Measurements from ENCODE around the gene CTAG1B.
"Not testable (repeated sequence)": the region's sequence is repeated elsewhere in the genome, so short reads cannot be mapped to it uniquely, and the experiment has no call there.

CTAG1B gene

DNA sequence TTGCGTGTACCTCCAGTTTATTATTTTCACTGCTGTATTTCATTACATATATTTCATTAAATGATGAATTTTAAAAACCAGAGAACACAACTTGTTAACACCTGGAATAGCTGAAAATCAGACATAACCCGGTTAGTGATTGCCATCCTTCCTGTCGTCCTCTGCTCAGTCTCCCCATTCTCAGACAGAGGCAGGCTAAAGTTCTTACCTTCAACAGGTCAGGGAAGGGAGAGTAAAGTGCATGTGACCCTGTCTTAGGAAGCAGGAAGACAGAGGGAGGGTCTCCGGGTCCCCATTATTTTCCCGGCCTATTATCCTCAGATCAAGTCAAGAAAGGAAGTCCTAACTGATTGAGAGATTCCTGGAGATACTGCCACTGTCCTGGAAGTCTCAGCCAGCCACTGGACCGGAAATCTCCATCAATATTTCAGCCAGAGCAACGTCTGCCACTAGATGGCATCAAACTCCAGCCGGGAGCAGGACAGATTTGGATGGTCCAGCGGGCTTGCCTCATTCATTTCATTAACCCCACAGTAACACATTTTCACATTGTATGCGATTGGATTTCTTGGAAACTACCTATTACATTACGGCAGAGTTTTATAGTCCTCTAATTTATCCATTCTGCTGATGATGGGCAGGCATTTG is 1.8 kb upstream of the CTAG1B start:
- ATAC-seq: peak in 1 of 2 donors; percentile 36

DNA sequence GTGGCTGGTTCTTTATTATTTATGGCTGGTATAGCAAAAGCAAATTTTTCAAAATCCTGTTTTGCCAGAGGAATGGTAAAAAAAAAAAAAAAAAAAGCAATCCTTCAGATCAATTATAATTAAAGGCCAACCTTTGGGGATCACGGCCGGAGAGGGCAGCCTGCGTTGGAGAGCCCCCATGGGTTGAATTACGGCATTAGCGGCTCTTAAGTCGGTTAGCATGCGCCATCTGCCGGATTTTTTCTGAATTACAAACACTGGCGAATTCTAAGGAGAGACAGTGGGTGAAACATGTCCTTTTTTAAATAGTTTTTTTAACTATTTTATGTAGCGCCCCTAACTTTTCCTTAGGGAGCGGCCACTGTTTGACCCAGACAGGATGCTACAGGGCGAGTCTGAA is 5.5 kb downstream of the CTAG1B start:
- ATAC-seq: not testable (repeated sequence)

DNA sequence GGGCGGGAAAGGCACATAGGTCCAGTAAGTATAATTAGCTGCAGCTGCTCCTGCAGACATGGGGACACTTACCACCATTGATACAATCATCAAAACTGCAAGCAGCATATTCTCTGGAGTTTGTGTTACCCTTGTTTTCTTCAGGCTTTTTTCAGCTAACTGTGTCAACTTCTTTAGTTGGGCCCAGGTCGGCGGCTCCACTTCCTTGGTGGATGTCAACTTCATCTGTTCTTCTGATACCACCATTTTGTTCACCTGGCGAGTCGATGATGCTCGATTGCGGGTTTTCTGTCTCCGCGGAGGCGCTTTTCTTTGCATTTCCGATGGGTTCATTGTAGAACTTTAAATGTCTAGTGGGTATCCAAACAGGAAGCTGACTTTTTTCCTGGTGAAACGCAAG is 7.9 kb downstream of the CTAG1B start:
- ATAC-seq: not testable (repeated sequence)

DNA sequence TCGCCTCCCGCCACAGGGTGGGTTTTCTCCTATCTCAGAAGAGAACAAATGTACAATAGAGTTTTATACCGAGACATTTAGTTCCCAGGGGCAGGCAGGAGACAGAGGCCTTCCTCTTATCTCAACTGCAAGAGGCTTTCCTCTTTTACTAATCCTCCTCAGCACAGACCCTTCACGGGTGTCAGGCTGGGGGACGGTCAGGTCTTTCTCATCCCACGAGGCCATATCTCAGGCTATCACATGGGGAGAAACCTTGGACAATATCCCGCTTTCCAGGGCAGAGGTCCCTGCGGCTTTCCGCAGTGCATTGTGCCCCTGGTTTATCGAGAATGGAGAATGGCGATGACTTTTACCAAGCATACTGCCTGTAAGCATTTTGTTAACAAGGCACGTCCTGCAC is 10.3 kb downstream of the CTAG1B start:
- ATAC-seq: not testable (repeated sequence)

DNA sequence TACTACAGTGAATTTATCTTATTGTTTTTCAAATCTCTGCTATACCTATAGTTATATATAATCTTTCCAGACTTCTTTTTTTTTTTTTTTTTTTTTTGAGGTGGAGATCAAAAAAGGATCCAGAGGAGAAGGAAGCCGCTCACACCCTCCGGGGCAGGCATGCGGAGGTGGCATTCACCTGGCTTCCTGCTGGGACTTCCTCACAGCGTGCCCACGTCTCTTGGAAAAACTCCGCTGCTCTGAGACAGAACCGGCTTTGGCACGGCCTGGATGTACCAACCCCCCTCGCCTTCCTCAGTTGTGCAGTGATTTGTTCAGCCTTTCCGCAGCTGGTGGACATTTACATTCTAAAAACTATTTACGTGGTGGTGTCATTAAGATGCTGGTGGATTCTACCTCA is 11.1 kb downstream of the CTAG1B start:
- ATAC-seq: not testable (repeated sequence)

DNA sequence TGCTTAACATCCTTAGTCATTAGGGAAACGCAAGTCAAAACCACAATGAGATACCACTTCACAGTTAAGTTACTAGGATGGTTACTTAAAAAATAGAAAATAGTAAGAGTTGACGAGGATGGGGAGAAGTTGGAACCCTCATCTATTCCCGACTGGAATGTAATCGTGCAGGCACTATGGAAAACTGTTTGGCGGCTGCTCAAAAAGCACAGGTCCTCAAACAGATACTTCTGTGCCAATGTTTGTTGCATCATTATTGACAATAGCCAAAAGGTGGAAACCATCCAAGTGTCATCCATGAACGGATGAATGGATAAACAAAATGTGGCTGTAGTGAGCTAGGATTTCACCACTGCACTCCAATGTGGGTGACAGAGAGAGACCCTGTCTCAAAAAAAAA is 11.7 kb downstream of the CTAG1B start:
- ATAC-seq: no peak

DNA sequence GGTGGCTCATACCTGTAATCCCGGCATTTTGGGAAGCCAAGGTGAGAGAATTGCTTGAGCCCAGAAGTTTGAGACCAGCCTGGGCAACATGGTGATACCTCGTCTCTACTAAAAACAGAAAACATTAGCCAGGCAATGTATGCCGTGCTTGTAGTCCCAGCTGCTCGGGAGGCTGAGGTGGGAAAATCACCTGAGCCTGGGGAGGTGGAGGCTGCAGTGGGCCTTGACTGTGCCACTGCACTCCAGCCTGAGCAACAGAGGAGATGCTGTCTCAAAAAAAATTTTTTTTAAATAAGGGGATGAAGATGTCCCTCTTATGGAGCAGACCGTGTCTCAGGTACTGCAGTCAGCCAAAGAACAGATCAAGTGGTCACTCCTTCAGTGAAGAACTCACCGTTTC is 13.5 kb downstream of the CTAG1B start:
- no peak for ATAC-seq

DNA sequence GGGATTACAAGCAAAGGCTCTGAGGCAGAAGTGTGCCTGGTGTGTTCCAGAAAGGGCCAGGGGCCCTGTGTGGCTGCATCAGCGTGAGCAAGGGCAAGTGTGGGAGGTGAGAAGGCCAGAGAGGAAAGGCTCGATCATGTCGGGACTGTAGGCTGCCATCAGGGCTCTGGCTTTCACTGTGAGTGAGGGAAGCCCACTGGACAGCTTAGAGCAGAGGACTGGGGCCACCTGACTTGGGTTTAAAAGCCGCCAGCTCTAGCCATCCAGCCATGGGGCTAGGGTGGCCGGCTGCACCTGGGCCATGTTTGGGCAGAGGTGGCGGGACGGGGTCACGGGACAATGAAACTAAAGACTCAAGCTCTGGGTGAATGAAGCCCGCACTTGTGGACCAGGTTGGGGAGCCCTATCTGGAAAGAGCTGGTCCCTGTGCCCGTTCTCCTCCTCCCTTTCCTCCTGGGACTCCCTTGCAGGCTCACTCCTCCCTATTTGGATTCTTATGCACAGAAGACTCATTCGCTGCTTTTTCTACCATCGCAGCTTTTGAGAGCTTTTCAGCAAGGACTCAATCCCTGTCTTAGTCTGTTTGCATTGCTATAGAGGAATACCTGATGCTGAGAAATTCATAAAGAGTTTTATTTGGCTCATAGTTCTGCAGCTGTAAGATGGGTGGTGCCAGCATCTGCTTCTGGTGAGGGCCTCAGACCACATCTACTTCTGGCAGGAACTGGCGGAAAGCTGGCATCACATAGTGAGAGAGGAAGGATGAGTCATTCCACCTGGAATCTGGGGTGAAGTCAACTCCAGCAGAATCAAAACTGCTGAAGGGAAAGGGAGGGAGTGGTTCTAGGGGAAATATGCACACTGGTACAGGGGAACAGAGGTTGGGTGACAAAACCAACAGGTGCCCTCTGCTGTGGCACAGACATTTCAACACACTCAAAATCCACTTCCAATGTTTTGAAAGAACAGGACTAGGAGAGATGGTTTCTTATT is 15.3 kb downstream of the CTAG1B start:
- ATAC-seq: no peak

DNA sequence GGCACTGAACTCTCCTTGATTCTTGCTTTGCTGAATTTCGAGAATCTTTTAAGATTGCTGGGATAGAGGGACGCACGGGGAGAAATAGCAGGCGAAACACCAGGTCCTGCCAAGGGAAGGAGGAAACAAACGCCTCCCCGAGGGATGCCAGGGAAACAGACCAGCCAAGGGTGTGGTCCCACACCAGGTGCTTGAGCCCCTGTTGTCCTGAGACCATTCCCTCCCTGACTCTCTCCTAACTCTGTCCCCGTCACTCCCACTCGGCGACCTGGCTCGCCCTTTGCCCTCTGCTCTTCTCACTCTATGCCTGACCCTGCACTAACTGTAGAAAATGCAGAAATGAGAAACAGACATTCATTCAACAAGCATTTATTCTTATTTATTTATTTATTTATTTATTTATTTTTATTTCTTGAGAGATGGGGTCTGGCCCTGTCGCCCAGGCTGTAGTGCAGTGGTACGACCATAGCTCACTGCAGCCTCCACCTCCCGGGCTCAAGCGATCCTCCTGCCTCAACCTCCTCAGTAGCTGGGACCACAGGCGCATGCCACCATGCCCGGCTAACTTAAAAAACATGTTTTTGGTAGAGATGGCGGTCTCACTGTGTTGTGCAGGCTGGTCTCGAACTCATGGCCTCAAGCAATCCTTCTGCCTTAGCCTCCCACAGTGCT is 16.2 kb downstream of the CTAG1B start:
- ATAC-seq: no peak

DNA sequence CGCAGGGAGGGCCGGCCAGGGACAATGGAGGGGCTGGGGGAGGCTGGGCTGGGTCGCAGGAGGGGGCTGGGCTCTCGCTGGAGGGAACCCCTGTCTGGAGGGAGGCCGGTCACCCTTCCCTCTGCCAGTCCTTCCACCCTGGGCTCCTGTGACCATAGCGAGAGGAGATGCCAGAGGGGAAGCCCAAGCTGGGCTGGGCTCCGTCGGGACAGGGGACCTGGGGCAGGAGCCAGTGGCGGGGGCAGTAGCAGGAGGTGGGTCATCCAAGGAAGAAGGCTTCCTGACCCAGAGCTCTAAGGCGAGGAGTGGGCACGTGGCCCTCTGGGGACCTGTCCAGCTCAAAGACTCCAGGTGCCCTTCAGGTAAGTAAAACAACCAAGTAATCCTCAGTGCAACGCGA is 16.9 kb downstream of the CTAG1B start:
- no peak for ATAC-seq

DNA sequence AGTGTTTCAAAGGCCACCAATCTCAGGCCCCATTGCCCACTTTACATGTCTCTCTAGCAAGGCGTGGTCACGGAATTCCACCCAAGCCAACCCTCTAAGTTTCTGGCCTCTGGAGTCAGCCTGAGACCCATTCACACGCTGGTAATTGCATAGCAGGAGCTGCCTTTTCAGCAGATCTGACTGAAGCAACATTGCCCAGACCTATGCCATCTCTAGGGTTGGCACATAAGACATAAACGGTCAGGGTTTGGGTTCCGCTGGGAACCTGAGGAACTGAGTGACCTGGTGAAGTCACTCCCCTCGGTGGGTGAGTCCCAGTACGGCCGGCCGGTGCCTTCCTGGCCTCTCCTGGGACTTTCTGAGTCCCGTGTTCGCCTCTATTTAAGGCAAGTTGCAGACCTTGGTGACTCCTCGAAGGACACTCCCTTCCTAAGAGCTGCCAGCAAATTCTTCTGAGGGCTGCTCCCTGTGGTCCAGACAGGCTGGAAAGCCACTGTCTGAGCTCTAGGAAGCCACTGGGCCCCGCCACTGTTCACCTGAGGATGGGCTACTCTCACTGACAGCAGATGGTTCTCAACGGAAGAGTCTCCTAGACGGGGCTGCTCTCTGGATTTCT is 18.2 kb downstream of the CTAG1B start:
- no peak for ATAC-seq

DNA sequence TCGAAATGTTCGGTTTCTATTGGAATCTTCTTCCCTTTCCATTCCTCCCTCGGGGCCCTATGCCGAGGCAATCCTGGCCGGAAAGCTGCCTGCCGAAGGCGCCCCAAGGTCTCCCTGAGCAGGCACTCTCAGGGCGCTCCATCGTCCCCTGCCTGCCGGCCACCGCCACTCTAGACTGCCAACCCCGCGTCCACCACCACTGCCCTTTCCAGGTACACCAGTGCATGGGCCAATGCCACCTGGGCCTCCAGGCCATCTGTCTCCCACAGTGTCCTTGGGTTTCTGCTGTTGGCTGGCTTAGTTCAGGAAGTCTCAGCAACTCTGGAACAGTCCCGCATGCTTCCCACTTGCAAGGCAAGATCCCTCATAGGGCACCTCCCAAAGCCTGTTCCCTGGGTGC is 19.6 kb downstream of the CTAG1B start:
- ATAC-seq: no peak

DNA sequence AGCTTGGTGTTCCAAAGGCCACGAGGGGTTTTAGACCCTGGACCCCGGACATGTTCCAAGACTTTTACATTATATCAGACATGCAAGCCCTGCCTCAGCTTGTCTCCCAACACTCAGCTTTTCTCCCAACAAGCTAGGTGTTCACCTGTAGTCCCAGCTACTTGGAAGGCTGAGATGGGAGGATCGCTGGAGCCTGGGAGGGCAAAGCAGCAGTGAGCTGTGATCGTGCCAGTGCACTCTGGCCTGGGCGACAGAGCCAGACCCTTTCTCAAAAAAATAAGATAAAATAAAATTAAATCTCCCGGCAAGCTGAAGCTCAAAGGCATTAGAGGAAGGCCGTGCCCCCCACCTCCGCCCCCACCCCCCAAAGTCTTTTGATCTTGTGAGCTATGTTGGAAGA is 20.4 kb downstream of the CTAG1B start:
- ATAC-seq: no peak

DNA sequence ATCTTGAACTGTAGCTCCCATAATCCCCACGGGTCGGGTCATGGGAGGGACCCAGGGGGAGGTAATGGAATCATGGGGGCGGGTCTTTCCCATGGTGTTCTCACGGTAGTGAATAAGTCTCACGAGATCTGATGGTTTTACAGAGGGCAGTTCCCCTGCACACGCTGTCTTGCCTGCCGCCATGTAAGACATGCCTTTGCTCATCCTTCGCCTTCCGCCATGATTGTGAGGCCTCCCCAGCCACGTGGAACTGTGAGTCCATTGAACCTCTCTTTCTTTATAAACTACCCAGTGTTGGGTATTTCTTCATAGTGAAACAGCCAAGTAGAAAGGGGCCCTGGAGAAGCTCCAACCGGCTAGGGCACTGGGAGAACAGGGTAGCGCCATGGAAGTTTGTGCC is 21.9 kb downstream of the CTAG1B start:
- no peak for ATAC-seq

DNA sequence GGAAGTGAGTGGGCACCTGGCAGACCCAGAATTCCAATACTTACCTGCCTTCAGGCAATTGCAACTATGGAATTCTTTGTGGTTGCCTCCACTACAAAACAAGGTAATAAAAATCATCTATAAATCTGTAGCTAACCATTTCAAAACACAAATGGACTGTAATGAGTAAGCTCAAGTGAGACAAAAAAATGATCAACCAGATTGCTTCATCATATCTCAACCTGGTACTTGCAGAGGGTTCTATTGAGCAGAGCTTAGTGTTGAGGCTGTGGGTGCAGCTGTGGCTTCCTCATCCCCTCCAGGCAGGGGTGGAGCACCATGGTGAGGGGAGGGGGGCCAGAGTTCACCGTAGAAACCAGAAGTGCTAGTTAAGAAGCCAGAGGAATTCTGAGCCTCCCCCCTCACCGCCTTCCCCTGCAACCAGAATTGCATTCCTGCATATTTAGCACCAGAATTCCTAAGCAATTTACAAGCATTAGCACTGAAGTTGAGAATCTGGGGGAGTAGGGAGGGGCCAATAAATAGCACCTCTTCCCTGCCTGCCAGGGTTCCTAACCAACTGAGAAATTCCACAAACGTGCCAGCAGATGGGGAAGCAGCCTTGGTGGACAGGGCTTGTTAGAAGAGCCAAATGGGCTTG is 22.7 kb downstream of the CTAG1B start:
- ATAC-seq: no peak

DNA sequence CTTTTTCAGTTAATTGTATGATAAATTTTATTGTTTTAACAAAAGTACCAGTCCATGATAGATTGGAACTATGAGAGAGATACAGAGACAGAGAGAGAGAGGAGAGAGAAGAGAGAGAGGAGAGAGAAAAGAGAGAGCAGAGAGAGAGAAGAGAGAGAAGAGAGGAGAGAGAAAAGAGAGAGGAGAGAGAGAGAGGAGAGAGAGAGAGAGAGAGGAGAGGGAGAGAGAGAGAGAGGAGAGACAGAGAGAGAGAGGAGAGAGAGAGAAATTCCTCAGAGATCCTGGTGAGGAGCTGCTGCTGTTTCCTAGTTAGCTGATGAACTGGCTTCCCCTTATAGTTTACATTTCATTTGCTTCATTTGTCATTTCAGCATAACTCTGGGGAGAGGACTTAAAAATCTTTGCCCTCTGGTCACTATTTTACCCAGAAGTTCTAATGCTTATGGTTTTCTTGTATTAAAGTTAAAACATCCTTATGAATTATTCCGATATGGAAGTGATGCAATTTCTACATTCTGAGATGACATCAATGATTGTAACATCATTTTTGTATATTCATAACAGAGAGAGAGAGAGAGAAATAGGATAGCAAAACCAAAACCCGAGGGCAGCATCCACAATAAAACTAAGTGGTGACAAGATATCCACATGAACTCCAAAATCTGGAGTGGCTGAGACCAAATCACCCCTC is 23.4 kb downstream of the CTAG1B start:
- no peak for ATAC-seq

DNA sequence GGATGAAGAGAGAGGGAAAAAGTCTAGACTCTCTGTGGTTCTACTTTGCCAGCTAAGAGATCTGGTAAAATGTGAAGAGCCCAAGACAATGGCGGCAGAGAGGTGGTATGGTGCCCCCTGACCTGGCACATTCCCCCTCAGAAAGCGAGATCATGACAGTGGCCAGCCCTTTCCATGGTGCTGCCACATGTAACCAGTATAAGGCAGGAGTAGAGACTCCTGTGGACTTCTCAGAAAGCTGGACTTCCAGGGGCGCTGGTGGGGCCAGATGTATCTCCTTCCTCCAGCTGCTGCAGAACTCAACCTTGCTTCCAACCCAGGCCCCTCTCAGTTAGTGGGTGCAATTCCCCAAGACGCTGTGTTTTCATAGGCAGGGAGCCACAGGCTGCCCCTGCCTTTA is 24.6 kb downstream of the CTAG1B start:
- no peak for ATAC-seq

DNA sequence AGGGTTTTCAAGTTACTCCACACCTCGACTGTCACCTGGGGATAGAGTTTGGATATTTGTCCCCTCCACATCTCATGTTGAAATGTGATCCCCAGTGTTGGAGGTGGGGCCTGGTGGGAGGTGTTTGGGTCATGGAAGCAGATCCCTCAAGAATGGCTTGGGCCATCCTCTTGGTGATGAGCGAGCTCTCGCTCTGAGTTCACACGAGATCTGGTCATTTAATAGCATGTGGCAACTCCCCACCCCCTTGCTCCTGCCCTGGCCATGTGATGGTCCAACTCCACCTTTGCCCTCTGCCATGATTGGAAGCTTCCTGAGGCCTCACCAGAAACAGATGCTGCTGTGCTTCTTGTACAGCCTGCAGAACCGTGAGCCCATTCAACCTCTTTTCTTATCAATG is 25.9 kb downstream of the CTAG1B start:
- no peak for ATAC-seq

DNA sequence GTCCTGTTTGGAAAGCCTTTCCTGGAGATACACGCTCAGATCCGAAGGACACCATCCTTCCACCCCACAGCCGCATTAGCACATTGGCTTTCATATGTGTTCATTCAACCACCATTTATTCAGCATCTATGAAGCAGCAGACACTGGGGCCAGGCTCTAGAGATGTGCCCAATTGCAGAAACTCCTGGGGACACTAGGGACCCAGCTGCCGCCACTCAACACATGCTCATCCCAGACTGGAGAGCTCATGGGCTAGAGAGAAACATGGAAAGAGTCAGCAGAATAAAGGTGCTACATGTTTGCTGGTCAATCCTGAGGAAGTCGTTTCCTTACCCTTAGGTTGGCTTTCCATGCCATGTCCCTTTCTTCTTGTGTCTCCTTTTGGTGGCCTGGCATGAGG is 26.6 kb downstream of the CTAG1B start:
- no peak for ATAC-seq

DNA sequence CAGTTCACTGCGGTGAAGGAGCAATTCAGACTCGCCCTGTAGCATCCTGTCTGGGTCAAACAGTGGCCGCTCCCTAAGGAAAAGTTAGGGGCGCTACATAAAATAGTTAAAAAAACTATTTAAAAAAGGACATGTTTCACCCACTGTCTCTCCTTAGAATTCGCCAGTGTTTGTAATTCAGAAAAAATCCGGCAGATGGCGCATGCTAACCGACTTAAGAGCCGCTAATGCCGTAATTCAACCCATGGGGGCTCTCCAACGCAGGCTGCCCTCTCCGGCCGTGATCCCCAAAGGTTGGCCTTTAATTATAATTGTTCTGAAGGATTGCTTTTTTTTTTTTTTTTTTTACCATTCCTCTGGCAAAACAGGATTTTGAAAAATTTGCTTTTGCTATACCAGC is 28.7 kb downstream of the CTAG1B start:
- not testable (repeated sequence) for ATAC-seq

DNA sequence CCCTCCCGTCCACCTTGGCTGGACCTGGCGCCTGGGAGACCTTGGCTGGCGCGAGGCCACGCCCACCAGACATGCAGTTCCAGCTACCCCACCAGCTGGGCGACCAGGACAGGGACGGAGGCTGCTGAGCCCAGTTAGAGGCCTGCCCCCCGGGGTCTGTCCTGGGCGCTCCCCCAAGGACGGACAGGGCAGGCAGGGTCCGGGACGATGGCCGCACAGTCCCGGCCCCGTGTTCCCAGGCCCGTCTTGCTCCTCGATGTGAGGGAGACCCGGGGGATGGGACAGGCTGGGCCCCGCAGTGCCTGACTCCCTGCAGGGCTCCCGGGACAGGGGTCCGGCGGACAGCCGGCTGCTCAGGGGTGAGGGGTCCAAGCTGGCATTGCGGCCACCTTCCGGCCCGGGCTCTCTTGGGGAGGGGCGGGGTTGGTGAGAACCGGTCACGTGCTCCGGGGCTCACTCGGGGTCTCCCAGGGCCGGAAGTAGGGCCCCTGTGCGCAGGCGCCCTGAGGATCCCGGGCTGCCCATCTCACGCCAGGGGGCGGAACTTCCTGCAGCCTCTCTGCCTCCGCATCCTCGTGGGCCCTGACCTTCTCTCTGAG is 34.4 kb downstream of the CTAG1B start, which contains the start of gene CTAG1A:
TSS of gene CTAG1A (plus strand) at position 549 of the 599 bp plus-strand sequence. CDS start 74 bp downstream, outside the sequence.
- ATAC-seq: not testable (repeated sequence)
